CD4-positive, alpha-beta T cell treated with Interleukin-10 for 1 hour (primary cell): ENCODE data around the gene SNAP47.

Source experiments
- DNase-seq: peaks from one replicate; pipeline ENCODE4 v3.0.0-alpha.2; 2020

The SNAP47 gene

GRCh38 chr1:227732586-227733308 is 2.5 kb upstream of the SNAP47 start:
- DNase-seq = no peak

- no peak for DNase-seq
Measured at GRCh38 chr1:227733309-227733705, 1.9 kb upstream of the SNAP47 start.

- DNase-seq = no peak
Measured at GRCh38 chr1:227733751-227734545, 1.3 kb upstream of the SNAP47 start.

DNA sequence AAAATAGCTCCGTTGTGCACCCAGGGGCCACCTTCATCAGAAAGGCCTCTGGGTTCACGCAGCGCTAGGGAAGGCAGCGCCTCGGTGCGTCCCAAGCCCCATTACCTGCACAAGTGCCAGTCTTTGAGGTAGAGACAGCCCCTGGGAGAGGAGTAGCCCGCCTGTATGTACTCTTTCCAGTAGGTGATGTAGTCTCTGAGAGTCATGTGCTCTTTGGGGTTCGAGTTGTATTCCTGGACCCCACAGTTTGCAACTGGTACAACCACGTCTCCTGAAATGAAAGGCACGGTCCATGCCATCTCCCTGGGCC is 734 bp upstream of the SNAP47 start:
- no peak for DNase-seq

GRCh38 chr1:227735539-227736285 is 477 bp downstream of the SNAP47 start:
- no peak for DNase-seq

- DNase-seq = no peak
Measured at GRCh38 chr1:227736814-227737432, 1.7 kb downstream of the SNAP47 start.

- no peak for DNase-seq
Measured at GRCh38 chr1:227738820-227739219, 3.6 kb downstream of the SNAP47 start.

GRCh38 chr1:227739636-227740035 is 4.4 kb downstream of the SNAP47 start:
- no peak for DNase-seq

DNA sequence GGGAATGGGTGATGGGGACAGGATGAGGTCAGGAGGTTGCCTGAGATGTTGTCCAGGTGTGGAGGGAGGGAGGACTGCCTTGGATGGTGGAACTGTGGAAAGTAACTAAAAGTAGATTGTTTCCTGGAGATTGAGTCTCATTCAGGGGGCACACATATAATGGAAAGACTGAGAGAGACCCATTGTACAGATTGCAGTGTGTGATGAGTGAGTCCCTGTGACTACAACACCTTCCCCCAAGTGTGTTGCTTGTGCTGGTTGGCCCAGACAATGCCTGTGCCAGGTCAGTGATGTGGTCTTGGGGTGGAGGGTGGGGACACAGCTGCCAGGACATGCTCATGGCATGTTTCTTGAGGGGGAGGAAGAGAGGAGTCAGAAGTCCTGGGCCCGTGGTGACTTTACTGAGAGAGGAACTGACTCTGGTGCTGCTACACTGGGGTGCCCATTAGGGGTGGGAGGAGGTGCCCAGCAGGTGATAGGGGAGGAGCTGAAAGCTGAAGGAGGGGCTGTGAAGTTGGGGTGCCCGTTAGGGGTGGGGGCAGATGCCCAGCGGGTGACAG is 5.2 kb downstream of the SNAP47 start:
- DNase-seq = no peak

DNA sequence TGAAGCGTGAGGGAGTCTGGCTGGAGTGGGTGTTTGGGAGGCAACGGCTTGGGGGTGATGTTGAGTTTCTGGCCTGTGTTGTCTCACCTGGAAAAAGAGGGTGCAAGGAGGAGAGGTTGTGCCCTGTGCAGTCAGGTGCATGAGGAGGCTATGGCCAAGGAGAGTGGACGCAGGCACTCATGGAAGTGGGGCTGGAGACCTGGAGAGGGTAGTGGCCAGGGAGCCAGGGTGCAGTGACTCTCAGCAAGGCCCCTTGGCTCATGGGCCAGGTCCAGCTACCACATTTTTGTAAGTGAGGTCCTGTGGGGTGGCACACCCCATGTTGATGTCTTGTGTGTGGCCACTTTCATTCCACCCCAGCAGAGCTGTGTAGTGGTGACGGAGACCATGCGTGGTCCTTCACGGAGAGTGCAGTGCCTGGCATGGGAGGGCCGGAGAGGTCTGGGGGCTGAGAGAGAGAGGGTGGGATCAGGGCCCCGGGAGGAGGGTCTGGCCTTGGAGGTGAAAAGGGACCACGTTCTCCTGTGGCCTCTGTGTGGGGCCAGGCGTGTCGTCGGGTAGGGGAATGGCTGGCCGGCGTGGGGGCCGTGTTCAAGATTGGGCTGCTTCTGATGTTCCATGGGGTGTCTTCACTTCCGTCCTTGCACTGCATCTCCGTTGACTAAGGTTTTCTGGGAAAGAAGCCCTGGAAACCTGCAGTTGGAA is 6.1 kb downstream of the SNAP47 start:
- DNase-seq = no peak

DNA sequence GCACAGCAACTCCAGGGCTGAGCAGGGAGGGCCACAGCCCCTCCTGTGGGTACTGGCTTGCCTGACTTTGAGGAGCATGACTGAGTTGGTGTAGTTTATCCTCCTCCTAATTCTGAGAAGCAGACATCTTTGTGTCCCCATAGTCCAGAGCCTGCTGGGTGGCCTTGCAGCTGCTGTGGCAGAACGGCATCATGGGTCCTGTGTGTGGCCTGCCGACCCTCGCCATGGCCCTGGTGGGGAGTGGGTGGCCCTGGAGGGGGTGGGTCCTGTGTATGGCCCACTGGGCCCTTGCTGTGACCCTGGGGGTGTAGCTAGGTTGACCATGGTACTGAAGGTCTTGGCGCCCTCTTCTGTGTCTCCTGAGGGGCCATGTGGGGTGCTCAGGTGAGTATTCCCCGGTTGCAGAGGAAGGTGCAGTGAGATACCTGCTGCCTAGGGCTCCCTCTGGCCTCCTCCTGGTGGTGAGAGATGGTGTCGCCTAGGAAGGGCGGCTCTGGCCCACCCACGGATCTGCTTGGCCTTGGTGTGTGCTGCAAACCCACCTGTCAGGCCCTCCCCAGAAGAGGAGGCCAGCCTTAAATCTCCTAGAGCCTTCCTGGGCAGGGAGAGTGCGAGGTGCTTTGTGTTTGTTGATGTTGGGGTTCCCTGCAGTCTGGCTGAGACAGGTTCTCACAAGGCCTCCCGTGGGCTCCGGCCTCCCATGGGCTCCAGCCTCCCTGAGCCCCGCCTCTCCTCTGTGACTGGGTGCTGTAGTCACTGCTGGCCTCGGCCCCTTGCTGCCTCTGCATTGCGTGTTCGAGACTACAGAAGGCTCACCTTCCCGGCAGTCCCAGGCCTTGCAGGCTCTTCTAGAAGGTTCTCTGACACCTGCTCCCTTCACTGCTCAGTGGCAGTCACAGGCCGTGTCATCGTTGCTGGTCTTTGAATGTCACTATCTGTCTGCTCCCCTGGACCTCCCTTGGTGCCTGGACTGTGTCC is 7.8 kb downstream of the SNAP47 start:
- no peak for DNase-seq

GRCh38 chr1:227744668-227745067 is 9.4 kb downstream of the SNAP47 start:
- no peak for DNase-seq

- DNase-seq = no peak
Measured at GRCh38 chr1:227745568-227746265, 10.5 kb downstream of the SNAP47 start.

GRCh38 chr1:227746676-227747075 is 11.4 kb downstream of the SNAP47 start:
- DNase-seq = no peak

DNA sequence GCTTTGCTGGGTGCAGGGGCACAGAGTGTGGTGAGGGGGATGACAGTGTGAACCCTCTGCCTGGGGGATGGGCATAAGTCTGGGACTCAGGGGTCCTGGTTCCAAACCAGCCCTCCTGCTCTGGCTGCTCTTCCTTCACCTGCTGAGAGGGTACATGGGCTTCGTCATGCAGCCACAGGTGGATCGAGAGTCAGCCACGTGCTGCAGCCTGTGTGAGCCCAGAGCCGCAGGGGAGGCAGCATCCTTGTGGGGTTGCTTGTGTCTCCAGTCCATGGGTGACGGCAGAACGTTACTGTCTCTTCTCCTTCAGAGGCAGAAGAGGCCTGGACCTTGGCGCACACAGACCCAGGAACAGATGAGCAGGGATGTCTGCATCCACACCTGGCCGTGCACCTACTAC is 12.1 kb downstream of the SNAP47 start:
- no peak for DNase-seq

GRCh38 chr1:227747948-227748495 is 12.8 kb downstream of the SNAP47 start:
- DNase-seq = no peak

DNA sequence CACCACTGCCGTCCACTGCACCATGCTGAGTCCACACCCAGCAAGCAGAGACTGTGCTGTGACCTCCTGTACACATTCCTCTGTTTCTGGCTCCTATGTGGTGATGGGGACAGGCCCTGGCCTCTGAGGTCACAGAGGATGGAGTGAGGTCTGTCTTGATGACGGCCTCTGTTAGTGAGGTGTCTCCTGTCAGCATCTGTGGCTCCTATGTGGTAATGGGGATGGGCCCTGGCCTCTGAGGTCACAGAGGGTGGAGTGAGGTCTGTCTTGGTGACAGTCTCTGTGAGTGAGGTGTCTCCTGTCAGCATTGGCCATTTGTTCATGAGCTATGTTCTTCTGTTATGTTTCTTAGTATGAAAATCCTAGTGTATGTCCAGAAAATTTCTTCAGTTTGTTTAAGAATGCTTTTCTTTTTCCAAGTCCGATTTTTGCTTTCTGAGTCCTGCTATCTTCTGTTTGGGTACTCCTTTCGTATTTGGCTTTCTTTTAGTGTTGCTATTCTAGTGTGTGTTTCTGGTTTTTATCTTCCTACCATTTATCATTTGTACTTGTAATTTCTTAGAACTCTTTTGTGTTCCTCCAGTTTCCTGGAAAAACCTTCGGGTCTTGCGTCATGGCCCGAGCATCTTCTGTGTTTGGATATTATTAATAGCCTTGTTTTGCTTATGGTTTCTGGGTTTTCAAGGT is 13.4 kb downstream of the SNAP47 start:
- DNase-seq = peak; percentile 49

DNA sequence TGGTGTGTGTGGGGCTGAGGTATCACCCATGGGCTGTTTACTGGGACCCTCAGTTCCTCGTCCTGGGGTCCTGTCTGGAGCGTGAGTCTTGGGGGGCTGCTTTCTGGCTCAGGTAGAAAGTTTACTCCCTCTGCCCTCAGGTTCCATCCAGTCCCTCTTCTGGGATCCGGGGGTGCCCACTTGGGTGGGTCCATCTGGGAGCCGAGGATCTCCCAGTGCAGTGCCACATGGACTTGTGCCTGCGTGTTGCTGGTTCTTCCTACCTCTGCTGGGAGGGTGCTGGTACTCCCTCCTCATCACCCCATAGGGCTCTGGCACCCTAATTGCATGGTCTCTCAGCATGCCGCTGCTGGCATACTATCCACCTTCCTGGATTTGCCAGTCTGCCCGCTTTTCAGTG is 14.0 kb downstream of the SNAP47 start:
- no peak for DNase-seq

- no peak for DNase-seq
Measured at GRCh38 chr1:227749916-227750710, 14.9 kb downstream of the SNAP47 start.
